Neural progenitor cell (in vitro differentiated cells): ENCODE measurements around the gene TUBA8. TPM values are rescaled to one million over a fixed set of nuclear protein-coding genes. Genes with fewer than 3 reads are reported as not detected.
A peak's percentile ranks its signal among the peaks of the same experiment; 100 is the strongest.
"Not testable (repeated sequence)": the region's sequence is repeated elsewhere in the genome, so short reads cannot be mapped to it uniquely, and the experiment has no call there.

Source experiments
- DNase-seq: peaks from one replicate; pipeline ENCODE4 v3.0.0-alpha.2; 2016; ENCODE audit warnings: low spot score
- H2AFZ ChIP-seq: fragments of 200-600 bp; sonication (generic); replicated peaks from 2 replicates; pipeline ENCODE4 v1.6.1; 2016; ENCODE audit warnings: antibody characterized with exemption
- H3F3A ChIP-seq: fragments of 200-600 bp; sonication (generic); 2 replicates; pipeline ENCODE4 v1.6.1; 2016; ENCODE audit warnings: antibody characterized with exemption, low read depth
- H3K27ac ChIP-seq: fragments of 200-600 bp; sonication (generic); 2 replicates; pipeline ENCODE4 v1.5.1; 2016; ENCODE audit warnings: mild to moderate bottlenecking
- H3K27me3 ChIP-seq: fragments of 200-600 bp; sonication (generic); 2 replicates; pipeline ENCODE4 v1.6.1; 2016; ENCODE audit warnings: mild to moderate bottlenecking, moderate library complexity
- H3K36me3 ChIP-seq: fragments of 200-600 bp; sonication (generic); 2 replicates; pipeline ENCODE4 v1.5.1; 2016
- H3K4me1 ChIP-seq: fragments of 200-600 bp; sonication (generic); 2 replicates; pipeline ENCODE4 v1.6.1; 2016; ENCODE audit warnings: mixed run types
- H3K4me2 ChIP-seq: fragments of 200-600 bp; sonication (generic); 2 replicates; pipeline ENCODE4 v1.6.1; 2016
- H3K4me3 ChIP-seq: fragments of 200-600 bp; sonication (generic); 2 replicates; pipeline ENCODE4 v1.5.1; 2016
- H3K79me2 ChIP-seq: fragments of 200-600 bp; sonication (generic); 2 replicates; pipeline ENCODE4 v1.6.1; 2016; ENCODE audit warnings: low read depth
- H3K9ac ChIP-seq: fragments of 200-600 bp; sonication (generic); 2 replicates; pipeline ENCODE4 v1.6.1; 2016
- H3K9me3 ChIP-seq: fragments of 200-600 bp; sonication (generic); 2 replicates; pipeline ENCODE4 v1.5.1; 2016; ENCODE audit warnings: low read depth
- H4K20me1 ChIP-seq: fragments of 200-600 bp; sonication (generic); 2 replicates; pipeline ENCODE4 v1.6.1; 2016; ENCODE audit warnings: low read depth
- H3K27ac Mint-ChIP-seq: 3 replicates; pipeline ENCODE4 v1.8.0; 2021; ENCODE audit warnings: mixed read lengths
- H3K27me3 Mint-ChIP-seq: 2 replicates; pipeline ENCODE4 v1.8.0; 2022; ENCODE audit warnings: low read depth, mild to moderate bottlenecking, inconsistent platforms, moderate library complexity, mixed read lengths; ENCODE audit not compliant: insufficient read depth
- H3K36me3 Mint-ChIP-seq: 3 replicates; pipeline ENCODE4 v1.8.0; 2021; ENCODE audit warnings: mixed read lengths
- H3K4me1 Mint-ChIP-seq: 3 replicates; pipeline ENCODE4 v1.8.0; 2021; ENCODE audit warnings: mixed read lengths
- H3K4me3 Mint-ChIP-seq: 3 replicates; pipeline ENCODE4 v1.8.0; 2021; ENCODE audit warnings: mild to moderate bottlenecking, moderate library complexity, mixed read lengths
- H3K9me3 Mint-ChIP-seq: 3 replicates; pipeline ENCODE4 v1.8.0; 2020; ENCODE audit warnings: mixed read lengths
- EZH2 ChIP-seq: fragments of 200-600 bp; sonication (generic); IDR thresholded peaks from 2 replicates; pipeline ENCODE4 v1.6.1; 2017; ENCODE audit warnings: antibody characterized with exemption, mild to moderate bottlenecking, moderate library complexity
- EZH2phosphoT487 ChIP-seq: fragments of 200-600 bp; sonication (generic); IDR thresholded peaks from 2 replicates; pipeline ENCODE4 v1.6.1; 2017; ENCODE audit warnings: antibody characterized with exemption
- total RNA-seq: library from RNA; depleted of rRNA; stranded (reverse); fragments of >200 nt; gene quantifications from 2 replicates; pipeline ENCODE4 v1.2.3, GENCODE V29; 2015; ENCODE audit warnings: low replicate concordance
- TF ChIP-seq, protein P1 (sequence below): fragments of 200-600 bp; sonication (generic); IDR thresholded peaks from 2 replicates; pipeline ENCODE4 v1.5.1; 2017; ENCODE audit warnings: antibody characterized with exemption, mild to moderate bottlenecking

The TUBA8 gene
- total RNA-seq, 1 donor from 2014 or later = 0.39 TPM

DNA sequence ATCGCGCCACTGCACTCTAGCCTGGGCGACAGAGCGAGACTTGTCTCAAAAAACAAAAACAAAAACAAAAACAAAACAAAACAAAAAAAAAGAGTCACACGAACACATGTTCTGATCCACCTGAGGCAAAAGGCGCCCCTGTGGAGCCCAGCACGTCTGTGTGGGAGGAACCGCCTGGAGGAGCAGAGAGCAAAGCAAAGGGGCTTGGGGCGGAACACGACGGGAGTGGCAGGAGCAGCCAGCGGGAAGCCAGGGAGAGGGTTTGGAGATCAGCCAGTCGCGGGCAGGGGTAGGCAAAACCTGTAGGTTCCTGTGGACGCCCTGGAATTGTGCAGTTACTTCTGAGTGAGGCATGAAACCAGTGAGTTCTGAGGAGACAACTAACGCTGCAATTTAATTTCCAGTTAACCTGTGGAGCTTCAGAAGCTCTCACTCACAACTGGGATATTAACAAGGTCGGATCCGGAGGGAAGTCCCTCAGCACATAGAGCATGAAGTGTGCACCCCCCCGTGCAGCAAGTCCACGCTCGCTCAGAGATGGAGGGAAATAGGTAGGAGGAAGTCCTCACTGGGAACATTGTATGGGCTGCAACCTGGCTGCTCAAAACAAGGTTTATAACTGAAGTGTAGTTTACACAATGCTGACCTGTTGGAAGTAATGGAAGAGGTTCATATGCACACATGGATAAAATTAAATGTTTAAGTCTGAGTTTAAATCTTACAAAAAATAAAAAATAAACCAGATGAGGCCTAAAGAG, 26.1 kb downstream of the TUBA8 start:
- Histone ChIP-seq H3K79me2 (no peaks in the 10 kb centered on the region), H3K9me3 (no peaks in the 10 kb centered on the region), H3K4me3 (no peak overlapping the region), H3K4me1 (no peaks in the 10 kb centered on the region), H2AFZ (no peak overlapping the region), H4K20me1 (no peaks in the 10 kb centered on the region), H3K27ac (no peak overlapping the region), H3K36me3 (no peaks in the 10 kb centered on the region), H3F3A (no peaks in the 10 kb centered on the region), H3K9ac (no peak overlapping the region), H3K4me2 (no peak overlapping the region), H3K27me3 (no peaks in the 10 kb centered on the region)
- TF ChIP-seq, protein P1, sequence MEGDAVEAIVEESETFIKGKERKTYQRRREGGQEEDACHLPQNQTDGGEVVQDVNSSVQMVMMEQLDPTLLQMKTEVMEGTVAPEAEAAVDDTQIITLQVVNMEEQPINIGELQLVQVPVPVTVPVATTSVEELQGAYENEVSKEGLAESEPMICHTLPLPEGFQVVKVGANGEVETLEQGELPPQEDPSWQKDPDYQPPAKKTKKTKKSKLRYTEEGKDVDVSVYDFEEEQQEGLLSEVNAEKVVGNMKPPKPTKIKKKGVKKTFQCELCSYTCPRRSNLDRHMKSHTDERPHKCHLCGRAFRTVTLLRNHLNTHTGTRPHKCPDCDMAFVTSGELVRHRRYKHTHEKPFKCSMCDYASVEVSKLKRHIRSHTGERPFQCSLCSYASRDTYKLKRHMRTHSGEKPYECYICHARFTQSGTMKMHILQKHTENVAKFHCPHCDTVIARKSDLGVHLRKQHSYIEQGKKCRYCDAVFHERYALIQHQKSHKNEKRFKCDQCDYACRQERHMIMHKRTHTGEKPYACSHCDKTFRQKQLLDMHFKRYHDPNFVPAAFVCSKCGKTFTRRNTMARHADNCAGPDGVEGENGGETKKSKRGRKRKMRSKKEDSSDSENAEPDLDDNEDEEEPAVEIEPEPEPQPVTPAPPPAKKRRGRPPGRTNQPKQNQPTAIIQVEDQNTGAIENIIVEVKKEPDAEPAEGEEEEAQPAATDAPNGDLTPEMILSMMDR = no peak
- TF ChIP-seq EZH2 = no peak
- no peak for TF ChIP-seq EZH2phosphoT487
- H3K4me3 Mint-ChIP-seq = no peak overlapping the region
- no peaks in the 10 kb centered on the region for H3K4me1 Mint-ChIP-seq
- H3K36me3 Mint-ChIP-seq = peaks cover 3% of the 10 kb centered on the region
- H3K27me3 Mint-ChIP-seq = no peaks in the 10 kb centered on the region
- H3K27ac Mint-ChIP-seq = peak overlapping the region; percentile 53
- H3K9me3 Mint-ChIP-seq = peaks cover 5% of the 10 kb centered on the region
- no peak for DNase-seq

DNA sequence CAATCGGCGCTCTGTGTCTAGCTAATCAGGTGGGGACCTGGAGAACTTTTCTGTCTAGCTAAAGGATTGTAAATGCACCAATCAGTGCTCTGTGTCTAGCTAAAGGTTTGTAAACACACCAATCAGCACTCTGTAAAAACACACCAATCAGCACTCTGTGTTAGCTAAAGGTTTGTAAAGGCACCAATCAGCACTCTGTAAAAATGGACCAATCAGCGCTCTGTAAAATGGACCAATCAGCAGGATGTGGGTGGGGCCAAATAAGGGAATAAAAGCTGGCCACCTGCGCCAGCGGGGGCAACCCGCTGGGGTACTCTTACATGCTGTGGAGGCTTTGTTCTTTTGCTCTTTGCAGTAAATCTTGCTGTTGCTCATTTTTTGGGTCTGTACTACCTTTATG, 30.4 kb downstream of the TUBA8 start:
- H3K4me1 ChIP-seq, H3K4me2 ChIP-seq, H3K79me2 ChIP-seq, H3K36me3 ChIP-seq, H3K4me3 Mint-ChIP-seq, H3K27ac ChIP-seq, H3K27me3 ChIP-seq, DNase-seq, H3F3A ChIP-seq, H3K4me3 ChIP-seq, H3K36me3 Mint-ChIP-seq, H3K27me3 Mint-ChIP-seq, H3K9ac ChIP-seq, H4K20me1 ChIP-seq, H3K9me3 Mint-ChIP-seq, H3K27ac Mint-ChIP-seq, H2AFZ ChIP-seq, H3K9me3 ChIP-seq, H3K4me1 Mint-ChIP-seq: not testable (repeated sequence)

DNA sequence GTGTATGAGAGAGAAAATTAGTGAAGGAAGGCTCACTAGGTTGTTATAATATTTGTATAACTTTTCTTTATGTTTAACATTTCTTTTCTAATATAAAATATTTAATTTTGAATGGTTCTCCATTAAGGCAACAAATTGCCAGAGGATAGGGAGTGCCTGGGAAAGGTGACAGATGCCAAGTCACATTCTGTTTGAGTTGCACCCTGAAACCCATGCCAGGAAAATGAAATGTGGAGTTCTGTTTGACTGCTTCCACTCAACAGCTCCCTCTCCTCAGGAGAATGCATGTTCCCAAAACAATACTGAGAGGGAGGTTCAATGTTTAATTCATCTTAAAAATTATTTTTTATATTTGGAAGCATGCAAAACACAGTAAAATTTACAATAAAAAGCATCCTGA, 33.5 kb downstream of the TUBA8 start:
- Histone ChIP-seq H3K4me3 (no peak overlapping the region), H3K9me3 (no peaks in the 10 kb centered on the region), H3K27ac (no peak overlapping the region), H3K4me2 (no peak overlapping the region), H4K20me1 (no peaks in the 10 kb centered on the region), H2AFZ (no peak overlapping the region), H3K36me3 (no peaks in the 10 kb centered on the region), H3K4me1 (no peaks in the 10 kb centered on the region), H3K27me3 (peaks cover 14% of the 10 kb centered on the region), H3K9ac (no peak overlapping the region), H3K79me2 (no peaks in the 10 kb centered on the region), H3F3A (no peaks in the 10 kb centered on the region)
- Mint-ChIP-seq H3K4me3 (no peak overlapping the region), H3K4me1 (no peaks in the 10 kb centered on the region), H3K9me3 (peaks cover 5% of the 10 kb centered on the region), H3K27me3 (no peaks in the 10 kb centered on the region), H3K36me3 (peaks cover 3% of the 10 kb centered on the region), H3K27ac (no peak overlapping the region)
- no peak for TF ChIP-seq EZH2phosphoT487
- TF ChIP-seq EZH2 = no peak
- TF ChIP-seq, protein P1 = no peak
- no peak for DNase-seq

DNA sequence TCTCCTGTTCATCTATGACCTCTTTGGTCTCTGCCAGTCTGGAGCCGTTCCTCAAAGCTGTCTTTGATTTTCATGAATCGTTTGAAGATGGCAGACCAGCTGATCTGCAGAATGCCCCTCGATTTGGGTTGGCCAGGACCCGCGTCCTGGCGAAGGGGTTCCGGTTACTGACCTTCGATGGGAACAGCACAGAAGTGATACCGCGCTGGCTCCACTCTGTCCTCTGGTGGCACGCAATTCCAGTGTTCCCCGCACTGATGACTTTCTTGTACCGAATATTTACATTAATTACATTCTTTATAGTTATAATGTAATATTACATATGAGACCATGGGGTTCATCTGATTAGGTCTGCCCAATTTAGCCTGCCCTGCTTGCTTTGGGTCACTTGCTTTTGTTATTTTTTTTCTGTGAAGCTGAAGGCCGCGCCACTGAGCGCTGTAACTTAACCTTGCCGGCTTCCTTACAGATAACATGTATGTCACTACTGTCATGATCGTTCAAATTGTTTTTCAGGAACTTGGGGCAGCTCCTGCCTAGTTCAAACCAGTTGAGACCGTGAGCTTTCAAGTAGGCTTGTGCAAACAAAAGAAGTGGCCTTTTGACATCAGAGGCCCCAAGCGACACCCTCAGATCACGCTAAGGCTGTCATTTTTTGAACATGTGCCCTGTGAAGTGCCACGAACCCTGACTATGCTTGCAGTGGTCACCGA, 35.2 kb downstream of the TUBA8 start:
- Mint-ChIP-seq H3K9me3 (peaks cover 5% of the 10 kb centered on the region), H3K4me3 (no peak overlapping the region), H3K27ac (no peak overlapping the region), H3K36me3 (peaks cover 3% of the 10 kb centered on the region), H3K27me3 (peaks cover 2% of the 10 kb centered on the region), H3K4me1 (no peaks in the 10 kb centered on the region)
- H3K4me2 ChIP-seq = no peak overlapping the region
- H3F3A ChIP-seq = peaks cover 9% of the 10 kb centered on the region
- peaks cover 31% of the 10 kb centered on the region for H3K27me3 ChIP-seq
- no peak overlapping the region for H3K4me3 ChIP-seq
- no peaks in the 10 kb centered on the region for H3K36me3 ChIP-seq
- no peak for DNase-seq
- no peaks in the 10 kb centered on the region for H3K79me2 ChIP-seq
- H2AFZ ChIP-seq = no peak overlapping the region
- TF ChIP-seq EZH2 = no peak
- TF ChIP-seq EZH2phosphoT487 = no peak
- TF ChIP-seq, protein P1 = no peak
- H3K9me3 ChIP-seq = no peaks in the 10 kb centered on the region
- H3K27ac ChIP-seq = no peak overlapping the region
- H3K4me1 ChIP-seq = no peaks in the 10 kb centered on the region
- no peaks in the 10 kb centered on the region for H4K20me1 ChIP-seq
- no peak overlapping the region for H3K9ac ChIP-seq
